HPDE6-E6E7 (cell line): Measurements from ENCODE around the gene PEBP1.

Experiments used
- DNase-seq: peaks from one replicate; pipeline ENCODE4 v3.0.0; 2011; ENCODE audit warnings: missing footprints; ENCODE audit errors: extremely low spot score

The PEBP1 gene

DNA sequence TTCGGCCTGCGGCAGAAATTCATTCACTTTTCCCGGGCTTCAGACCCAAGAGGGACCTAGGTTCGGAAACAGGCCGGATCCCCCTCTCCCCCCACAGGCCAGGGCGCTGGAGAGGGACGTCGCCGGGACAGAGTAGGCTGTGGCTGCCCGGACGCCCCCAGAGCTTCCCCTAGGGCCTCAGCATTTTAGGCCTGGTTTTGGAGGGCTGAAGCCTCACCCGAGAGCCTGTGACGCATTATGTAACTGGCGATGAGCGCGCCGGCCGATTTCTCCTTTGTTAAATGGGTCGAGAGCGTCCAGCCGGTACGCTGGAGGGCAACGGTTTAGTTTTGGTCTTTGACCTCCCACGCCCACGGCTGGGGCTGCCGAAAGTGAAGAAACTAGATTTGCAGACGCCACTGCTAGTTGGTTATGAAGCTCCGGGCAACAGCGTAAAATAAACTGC lies 657 bp downstream of the PEBP1 start:
- peak; percentile 21 for DNase-seq

DNA sequence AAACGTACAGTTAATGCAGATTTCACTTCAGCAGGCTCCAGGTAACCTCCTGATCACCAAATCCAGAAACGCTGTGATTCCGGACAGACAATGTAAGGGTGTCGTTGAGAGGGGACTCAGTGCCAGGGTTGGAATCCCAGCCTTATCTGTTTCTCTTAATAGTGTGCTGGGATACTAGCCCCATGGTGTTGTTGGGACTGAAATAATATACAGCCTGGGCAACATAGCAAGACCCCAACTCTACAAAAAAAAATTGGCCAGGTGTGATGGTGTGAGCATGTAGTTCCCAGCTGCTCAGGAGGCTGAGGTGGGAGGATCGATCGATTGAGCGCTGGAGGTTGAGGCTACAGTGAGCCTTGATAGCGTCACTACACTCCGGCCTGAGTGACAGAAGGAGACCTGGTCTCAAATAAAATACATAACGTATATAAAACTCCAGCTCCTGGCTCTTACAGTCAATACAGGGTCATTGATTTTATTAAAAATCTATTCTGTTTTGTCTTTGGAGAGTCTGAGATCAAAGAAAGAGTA lies 1.3 kb downstream of the PEBP1 start:
- no peak for DNase-seq

DNA sequence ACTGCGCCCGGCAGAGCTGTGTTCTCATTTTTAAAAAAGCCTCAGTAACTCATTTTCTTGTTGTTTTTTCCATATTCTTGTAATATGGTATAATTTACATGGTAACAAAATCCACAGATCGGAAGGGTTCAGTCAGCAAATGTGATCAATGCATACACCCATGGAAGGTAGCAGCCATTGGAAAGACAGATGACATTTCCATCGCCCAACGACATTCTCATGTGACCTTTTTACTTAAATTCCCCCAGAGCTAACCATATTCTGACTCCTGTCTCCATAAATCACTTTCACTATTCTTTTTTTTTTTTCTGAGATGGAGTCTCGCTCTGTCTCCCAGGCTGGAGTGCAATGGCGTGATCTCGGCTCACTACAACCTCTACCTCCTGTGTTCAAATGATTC lies 4.9 kb downstream of the PEBP1 start:
- no peak for DNase-seq

DNA sequence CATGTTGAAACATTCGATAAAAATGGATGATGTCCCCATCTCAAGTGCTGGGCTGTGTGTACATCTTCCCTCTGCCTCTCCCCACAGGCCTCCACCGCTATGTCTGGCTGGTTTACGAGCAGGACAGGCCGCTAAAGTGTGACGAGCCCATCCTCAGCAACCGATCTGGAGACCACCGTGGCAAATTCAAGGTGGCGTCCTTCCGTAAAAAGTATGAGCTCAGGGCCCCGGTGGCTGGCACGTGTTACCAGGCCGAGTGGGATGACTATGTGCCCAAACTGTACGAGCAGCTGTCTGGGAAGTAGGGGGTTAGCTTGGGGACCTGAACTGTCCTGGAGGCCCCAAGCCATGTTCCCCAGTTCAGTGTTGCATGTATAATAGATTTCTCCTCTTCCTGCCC lies 8.6 kb downstream of the PEBP1 start:
- DNase-seq: no peak

DNA sequence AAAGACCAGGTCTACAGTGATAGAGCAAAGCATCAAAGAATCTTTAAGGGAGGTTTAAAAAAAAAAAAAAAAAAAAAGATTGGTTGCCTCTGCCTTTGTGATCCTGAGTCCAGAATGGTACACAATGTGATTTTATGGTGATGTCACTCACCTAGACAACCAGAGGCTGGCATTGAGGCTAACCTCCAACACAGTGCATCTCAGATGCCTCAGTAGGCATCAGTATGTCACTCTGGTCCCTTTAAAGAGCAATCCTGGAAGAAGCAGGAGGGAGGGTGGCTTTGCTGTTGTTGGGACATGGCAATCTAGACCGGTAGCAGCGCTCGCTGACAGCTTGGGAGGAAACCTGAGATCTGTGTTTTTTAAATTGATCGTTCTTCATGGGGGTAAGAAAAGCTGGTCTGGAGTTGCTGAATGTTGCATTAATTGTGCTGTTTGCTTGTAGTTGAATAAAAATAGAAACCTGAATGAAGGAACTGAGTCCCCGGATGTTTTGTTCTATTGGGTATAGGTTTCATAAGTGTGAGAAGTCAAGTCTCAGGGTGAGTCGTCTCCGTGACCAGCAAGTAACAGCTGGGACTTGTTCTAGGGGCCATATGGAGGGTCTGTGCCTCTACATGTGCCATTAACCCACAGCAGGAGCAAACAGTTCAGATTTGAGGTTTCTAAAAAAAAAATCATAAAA lies 9.3 kb downstream of the PEBP1 start:
- DNase-seq: no peak

DNA sequence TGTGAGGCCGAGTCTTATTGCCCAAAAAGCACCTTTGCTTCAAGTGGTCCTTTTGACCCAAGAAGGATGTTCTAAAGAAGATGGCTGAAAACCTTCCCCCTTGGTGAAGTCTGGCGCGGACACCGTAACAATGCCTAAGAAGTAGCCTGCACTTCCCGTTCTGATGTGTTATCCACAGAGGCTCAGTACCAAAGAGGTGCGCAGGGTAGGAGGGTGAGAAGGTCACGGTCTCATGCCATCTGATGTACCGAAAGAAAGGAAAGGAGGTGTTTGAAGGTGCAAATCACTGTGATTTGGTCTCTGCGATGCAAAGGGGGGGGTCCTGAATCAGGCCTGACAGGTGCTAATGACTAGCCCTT lies 9.9 kb downstream of the PEBP1 start:
- DNase-seq: no peak

DNA sequence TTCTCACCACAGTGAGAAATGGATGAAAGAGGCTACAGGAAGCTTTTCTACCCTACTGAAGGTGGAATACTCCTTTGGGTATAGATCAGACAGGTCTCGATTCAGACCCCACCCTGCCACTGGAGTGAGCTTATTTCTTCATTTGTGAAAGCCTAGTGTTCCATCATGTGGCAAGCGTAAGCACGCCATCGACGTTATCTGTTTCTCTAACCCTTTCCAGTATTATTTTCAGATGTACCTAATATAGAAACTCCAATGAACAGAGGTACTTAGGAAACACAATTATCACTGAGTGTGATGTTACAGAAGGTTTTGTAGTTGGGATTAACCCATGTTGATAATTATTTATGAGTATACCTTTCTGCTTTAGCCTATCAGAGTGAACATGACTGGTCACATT lies 12.4 kb downstream of the PEBP1 start:
- no peak for DNase-seq

DNA sequence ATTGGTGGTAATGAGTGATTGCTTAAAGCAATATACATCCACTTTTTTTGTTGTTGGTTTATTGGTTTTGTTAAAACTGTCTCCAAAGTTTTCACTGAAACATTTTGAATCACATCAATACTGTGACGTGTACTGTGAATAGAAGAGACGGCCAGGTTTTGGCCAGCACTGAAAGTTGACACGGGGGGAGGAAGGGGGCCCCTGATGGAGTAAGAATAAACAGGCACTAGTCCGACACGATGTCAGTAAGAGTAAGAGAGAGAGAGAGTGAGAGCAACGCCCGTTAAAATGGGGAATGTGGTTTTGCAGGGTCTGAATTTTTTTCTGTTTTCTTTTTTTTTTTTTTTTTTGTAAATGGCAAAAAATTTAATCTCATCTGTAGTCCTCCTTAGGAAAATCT lies 14.7 kb downstream of the PEBP1 start:
- no peak for DNase-seq

DNA sequence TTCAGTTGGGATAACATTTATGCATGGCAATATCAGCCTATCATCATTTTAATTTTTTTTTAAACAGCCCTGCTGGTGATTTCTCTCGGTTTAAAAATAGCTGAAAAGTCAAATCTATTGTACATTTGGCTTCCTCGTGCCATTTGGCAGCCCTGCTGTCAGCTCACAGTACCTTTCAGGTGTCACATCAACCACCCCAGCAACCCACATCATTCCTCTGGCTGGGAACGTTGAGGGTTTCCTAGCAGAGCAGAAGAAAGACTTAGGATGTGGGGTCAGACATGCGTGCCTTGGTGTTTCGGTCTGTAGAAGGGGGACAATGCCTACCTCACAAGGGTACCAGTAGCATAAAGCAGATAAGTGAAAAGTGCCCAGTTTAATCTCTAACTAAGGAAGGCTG lies 15.8 kb downstream of the PEBP1 start:
- no peak for DNase-seq

DNA sequence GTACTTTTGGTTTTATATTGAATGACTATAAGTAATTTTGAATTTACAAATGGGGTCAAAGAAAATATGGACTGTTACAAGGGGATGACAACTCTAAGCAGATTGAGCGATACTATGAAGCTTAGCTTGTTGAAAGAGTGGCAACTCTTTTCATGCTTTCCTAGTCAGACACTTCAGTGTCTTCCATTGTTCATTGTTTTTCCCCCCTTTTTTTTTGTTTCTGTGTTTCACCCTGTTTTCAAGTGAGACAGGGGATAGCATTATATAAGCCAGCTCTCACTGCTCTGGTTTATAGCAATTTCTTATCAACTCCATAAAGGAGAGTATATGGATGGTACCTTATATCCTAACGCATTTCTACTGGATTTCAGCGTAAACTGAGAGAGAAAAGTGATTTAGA lies 24.6 kb downstream of the PEBP1 start:
- DNase-seq: no peak

DNA sequence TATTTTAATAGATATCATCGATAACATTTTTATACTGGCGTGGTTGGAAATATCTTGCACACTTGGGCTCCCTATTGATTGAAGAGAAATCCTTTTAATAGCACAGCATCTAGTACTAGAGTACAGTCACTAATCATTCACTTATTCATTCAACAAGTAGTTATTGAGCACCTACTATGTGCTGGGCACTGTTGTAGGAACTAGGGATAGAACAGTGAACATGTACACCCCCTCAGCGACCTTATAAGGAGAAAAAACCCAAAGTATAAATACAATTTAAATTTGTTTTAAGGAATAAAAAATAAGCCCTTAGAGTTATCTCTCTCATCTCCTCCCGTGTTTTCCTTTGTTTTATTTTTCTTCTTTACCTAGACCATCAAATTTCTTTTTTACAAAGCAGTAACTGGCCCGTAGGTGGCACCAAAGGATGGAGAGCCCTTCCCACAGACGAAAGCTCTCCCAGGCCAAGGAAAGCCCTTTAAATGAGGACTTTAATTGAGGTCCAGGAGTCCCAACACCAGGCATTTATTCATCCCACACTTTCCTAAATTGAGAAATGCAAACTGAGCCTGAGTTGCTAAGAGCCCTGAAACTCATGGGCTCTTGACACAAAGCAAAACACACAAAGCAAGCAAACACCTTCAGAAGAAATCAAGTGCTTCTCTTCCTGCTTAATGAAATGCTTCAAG lies 29.0 kb downstream of the PEBP1 start:
- DNase-seq: peak; percentile 44

DNA sequence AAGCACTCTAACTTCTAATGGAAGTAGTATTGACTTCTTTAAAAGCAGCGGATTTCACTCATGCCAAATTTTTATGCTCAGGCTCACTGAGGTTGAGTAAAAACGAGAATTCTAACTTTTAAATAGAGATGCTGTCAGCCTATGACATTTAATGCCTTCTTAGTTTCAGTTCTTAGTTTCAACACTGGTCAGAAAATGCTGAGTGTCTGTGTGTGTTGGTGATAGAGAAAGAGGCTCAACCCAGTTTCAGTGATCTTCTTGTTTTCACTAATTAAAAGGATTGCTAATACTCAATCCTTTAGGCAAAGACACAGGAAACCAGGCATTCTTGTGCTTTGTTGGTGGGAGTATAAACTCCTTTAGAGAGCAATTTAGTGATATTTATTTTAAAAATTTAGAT lies 31.0 kb downstream of the PEBP1 start:
- DNase-seq: no peak

DNA sequence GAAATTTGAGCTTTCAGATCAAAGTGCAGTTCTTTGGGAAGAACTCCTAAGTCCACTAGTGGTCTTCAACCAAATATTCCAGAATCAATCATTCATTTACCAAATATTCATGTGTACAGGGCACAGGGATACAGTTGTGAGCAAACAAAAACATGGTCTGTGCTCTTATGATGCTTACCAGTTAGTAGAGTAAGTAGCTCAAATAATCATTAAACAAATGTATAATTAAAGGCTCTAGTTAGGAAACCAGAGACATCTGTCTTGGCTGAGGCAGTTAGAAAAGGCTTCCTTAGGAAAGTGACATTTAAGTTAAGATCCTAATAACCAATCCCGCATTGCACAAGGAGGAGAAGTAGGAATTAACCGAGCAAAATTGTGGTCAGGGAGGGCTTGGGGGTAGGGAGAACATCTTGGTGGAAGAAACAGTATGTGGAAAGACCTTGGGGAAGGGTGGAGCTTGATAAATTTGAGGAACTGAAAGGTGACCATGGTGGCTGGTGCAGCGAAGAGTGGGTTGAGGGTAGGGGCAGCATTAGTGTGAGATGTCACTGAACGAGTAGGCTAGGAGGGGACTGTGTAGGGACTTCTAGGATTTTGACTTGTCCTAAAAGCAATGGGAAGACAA lies 40.0 kb downstream of the PEBP1 start:
- DNase-seq: no peak

DNA sequence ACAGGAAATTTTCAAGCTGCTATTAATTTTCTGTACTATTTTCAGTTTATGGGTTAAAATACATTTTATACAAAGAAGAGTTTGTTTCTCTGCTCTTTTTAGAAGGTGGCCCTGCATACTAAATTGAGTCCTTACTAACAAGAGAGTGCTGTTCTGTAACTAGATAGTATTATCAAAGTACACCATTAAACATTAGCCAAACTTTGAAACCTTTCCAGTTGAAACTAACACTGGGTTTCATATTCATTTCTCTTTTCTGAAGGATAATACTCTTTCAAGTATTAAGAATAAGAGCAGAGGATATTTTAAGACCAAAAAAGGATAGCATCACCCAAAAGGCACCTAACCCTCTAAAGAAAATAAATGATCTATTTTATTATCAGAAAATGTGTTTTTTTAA lies 47.2 kb downstream of the PEBP1 start:
- DNase-seq: no peak

DNA sequence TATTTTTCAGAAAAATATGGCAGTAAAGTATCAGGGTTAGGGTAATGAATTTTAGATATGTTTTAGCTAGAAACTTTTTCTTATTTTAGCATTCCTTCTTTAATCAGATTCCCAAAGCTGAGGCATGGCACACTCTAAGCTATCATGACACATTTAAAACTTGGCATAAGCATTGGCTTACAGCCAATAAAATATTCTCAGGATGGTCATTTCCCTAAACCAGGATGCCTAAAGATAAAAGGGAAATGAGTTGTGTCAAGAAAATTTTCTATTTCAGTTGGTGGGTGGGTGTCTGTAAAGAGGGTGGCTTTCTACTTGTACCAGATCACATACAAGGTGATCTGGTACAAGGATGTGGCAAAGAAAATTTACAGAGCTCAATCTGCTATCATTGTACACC lies 47.8 kb downstream of the PEBP1 start:
- DNase-seq: no peak

DNA sequence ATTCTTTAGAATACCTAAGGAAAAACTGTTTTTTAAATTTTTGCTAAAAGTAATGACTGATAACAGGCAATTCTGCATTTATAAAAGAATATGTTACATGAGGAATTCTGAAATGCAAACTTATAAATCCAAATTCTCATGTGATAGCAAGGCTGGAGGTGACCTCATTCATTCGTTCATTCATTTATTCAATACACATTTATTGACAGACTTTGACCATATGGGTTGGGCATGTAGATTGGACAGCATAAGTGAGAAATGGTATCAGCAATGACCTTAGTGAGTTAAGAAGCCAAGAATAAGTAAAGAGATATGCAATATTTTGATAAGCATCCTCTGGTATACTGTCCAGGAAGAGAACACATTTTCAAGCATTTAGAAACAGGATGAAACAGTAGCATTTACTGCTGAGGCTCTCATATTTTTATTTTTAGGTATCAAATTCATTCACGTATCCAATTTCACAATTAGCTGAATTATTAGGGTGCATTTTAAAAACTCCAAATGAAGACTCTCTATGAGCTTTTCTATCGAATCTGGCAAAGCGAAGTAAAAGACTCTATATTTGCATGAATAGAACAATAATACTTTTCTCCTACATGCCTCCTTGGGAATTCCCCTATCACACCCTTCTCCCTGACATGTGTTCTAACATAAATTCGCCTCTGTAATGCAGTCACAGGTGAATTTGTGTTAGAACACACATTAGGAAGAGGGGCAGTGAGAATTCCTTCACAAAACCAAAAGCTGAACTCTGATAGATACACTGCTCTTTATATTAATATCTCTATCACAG lies 49.9 kb downstream of the PEBP1 start:
- no peak for DNase-seq

DNA sequence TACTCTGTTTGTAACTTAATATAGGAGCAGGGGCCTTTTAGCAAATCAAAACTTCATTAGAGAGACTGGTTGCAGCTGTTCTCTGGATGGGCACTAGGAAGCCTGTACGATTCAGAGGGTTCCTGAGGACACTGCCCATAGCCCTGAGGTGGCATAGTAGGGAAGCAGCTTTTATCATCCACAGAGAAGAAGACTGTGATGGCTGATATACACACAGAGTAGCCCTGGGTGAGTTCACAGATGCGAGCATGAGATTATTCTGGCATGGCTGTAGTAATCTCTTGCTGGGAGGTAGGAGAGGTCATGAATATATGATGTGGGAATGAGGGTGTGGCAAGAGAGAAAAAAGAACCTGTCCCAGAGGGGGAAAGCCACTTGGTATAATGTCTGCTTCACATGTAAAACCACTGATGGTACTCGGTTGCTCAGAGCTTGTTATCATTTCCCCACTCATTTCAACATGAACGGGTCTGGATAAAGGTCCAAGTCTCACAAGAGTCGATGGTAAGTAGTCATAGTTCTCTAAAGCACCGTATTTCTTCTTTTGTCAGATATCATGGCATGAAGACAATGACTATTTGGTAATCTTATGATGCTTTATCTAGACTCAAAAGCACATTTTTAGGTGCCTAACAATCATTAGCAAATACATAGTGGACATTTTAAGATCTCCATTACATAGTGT lies 52.0 kb downstream of the PEBP1 start:
- no peak for DNase-seq

DNA sequence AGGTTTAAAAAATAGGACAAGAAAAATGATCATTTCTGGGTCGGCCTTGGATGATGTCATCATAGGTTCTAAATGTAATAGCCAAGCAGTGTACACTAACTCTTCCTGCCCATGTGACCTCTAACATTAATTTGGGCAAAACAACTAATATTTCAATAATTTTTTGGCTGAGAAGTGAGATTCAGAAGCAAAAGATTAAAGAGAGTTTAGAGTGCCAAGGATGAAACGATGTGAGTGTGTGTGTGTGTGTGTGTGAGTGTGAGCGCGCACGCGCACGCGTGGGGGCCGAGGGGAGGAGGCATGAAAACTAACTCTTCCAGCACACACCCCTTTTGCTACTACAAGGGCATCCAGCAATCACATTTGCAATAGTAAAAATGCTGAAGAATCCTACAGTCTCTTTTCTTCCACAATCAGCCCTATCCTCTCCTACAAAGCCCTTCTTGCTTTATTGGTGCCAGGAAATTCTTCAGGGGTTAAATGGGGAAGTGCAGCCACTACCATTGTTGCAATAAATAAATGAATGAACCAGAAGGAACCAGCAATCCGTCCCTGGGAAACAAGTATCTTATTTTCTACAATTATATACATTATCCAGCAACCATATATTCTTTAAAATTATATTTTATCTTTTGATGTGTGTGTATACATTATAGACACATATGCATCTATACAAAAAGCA lies 52.9 kb downstream of the PEBP1 start:
- DNase-seq: no peak

DNA sequence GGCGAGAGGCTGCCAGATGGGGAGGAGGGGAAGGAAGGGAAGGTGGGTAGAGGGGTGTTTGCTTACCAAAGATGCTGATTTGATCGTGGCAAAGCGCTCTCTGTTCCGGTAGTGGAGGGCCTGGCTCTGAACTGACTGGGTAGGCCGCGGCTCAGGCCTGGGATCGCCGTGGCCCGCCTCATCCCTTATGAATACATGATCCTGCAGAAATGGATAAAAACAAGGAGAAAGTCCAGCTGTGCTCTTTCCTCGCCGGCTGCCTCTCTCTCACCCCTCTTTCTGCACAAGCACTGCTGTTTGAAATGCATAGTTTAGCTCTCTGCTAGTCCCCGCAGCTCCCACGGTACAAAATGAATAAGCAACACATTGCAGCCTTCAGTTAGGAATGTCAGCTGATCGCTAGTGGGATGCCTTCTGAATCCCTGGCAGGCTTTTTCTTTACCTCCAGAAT lies 53.8 kb downstream of the PEBP1 start:
- DNase-seq: no peak

DNA sequence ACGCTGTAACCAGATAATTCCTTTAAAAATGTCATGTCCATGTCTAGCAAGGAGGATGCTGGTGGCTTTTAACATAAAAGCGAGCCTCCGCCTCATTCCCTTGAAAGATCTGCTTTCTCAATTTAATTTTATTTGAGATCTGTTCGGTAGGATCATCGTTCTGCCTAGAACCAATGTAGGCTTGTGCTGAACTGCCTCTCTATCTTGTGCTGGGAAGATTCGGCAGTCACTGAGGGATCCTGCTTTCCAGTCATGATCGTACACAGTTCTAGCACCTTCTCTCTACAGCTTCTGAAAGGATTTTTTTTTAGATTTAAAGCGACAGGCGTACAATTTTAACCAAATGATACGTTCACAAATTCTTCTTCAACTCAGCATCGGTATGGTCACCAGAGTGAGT lies 54.3 kb downstream of the PEBP1 start:
- no peak for DNase-seq

DNA sequence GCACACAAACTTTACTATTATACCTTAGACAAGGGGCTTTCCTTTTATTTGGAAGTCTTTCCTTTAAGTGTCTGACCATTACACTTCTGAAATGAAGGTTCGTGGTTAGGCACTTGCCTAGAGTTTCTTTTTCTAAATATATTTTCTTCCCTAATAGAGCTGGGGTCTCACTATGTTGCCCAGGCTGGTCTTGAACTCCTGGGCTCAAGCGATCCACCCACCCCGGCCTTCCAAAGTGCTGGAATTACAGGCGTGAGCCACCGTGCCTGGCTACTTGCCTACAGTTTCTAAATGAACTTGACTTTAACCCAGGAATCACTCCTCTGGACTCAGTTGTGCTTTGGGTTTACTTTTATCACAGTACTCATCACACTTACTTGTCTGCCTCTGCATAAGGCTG lies 57.6 kb downstream of the PEBP1 start:
- DNase-seq: no peak
